ENCODE results near the gene DST. TPM values are rescaled to one million over a fixed set of nuclear protein-coding genes. Genes with fewer than 3 reads are reported as not detected.
A peak's percentile ranks its signal among the peaks of the same experiment; 100 is the strongest.

The DST gene
- total and polyA plus RNA-seq, 2 of the 4 experiments (the other 2 are of a cell fraction) = 97.7 to 452 TPM

DNA sequence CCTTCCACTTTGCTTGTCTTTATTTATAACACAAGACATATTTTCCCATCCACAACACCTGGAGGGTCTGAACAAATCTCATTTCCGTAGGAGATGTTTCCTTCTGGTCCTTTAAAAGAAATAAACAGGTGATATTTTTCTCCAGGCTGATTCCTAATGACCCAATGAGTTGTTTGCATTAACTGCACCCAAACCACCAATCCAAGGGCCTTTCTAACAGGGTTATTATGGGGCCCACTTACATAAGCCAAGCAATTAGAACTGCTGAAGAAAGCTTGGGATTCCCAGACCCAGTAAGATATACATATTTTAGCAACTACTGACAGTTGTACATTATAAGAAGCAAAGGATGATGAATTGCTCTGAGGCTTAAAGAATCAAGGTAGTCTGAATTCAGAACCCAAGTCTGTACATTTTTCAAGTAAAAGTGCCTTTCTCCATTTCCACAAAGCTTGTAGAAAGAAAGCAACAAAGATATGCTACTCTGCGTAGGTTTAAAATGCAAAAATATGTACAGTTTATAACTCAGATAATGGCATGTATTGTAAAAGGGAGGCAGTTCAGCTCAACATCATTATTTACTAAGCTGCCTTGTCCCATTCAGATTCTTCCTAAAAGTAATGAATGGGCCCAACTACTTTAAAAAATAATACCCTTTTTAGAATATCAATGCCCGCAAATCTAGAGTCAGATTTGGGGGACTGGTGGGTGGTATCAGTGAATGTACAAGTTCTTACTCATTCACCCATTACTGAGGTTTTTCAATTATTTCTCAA, 120.0 kb downstream of the DST start (continued):
- TF ChIP-seq MAFK (IDR thresholded peaks at IDR 0.05; ENCODE audit: low read depth, low read length) = no peak
- TF ChIP-seq RCOR1 (IDR thresholded peaks at IDR 0.05; ENCODE audit: insufficient replicate concordance, low read length) = no peak

DNA sequence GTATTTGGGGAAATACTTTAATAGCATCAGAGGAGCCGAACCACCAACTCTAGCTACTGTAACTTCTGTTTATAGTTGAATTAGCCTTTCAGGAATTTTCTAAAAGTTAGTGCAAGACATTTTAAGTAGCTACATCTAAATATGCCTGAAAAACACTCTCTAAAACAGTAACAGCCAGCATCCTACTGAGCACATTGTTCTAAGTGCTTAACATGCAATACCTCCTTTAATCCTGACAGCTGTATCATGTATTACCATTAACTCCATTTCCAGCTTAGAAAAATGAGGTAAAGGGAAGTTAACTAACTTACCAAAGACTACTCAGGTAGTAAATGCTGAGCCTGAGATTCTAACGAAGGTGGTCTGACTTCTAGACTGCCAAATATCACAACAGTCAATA, 120.7 kb downstream of the DST start:
- Histone ChIP-seq H4K5ac (ENCODE audit: low read depth, low read length) (peak overlapping the region; percentile 66; the same call in 1 of the 2 replicates), H3K4ac (ENCODE audit: low read depth, low read length) (peak overlapping the region; percentile 48; the same call in 1 of the 2 replicates), H3K4me3 (ENCODE audit: insufficient read depth, low read depth, low read length) (no peak overlapping the region), H3K9me1 (ENCODE audit: insufficient read depth, low read length) (peaks cover 13% of the 10 kb centered on the region), H3K9me3 (ENCODE audit: control insufficient read depth, insufficient read depth, low read length) (no peaks in the 10 kb centered on the region), H2BK5ac (ENCODE audit: low read depth, low read length, poor library complexity, severe bottlenecking) (peak overlapping the region; percentile 93), H2AFZ (replicated peaks; ENCODE audit: low read length, poor library complexity) (no peak overlapping the region), H3K23ac (ENCODE audit: low read depth, low read length) (peak overlapping the region; percentile 76; the same call in 1 of the 2 replicates), H2BK20ac (ENCODE audit: low read depth, low read length) (peak overlapping the region; percentile 77; the same call in 1 of the 2 replicates), H4K91ac (ENCODE audit: insufficient read depth, low read depth, low read length) (no peak overlapping the region), H3K4me2 (ENCODE audit: low read depth, low read length) (peak overlapping the region; percentile 62; the same call in 1 of the 2 replicates), H2BK120ac (ENCODE audit: low read depth, low read length) (peak overlapping the region; percentile 67), H3K27me3 (ENCODE audit: control insufficient read depth, insufficient read depth, low read length) (no peaks in the 10 kb centered on the region), H3K4me1 (ENCODE audit: control insufficient read depth, insufficient read depth, low read length) (peaks cover 24% of the 10 kb centered on the region), H2AK9ac (replicated peaks; ENCODE audit: low read depth, low read length, poor library complexity) (no peak overlapping the region), H3K27ac (ENCODE audit: insufficient read depth, low read length) (peak overlapping the region; percentile 77; the same call in 1 of the 2 replicates), H3K14ac (replicated peaks; ENCODE audit: low read depth, low read length) (no peak overlapping the region; the same call in 1 of the 2 replicates), H2AK5ac (ENCODE audit: low read depth, low read length) (peak overlapping the region; percentile 25; the same call in 1 of the 2 replicates), H4K20me1 (ENCODE audit: insufficient read depth, low read length) (peaks cover 10% of the 10 kb centered on the region; the same call in 1 of the 2 replicates), H3K36me3 (ENCODE audit: control insufficient read depth, insufficient read depth, low read length) (peaks cover 17% of the 10 kb centered on the region), H3K18ac (ENCODE audit: low read depth, low read length) (peak overlapping the region; percentile 95), H3K56ac (ENCODE audit: extremely low read depth, insufficient read depth, low read length) (peak overlapping the region; percentile 52; the same call in 1 of the 2 replicates), H3K79me1 (ENCODE audit: low read depth in 1 of 2, low read length in 2 of 2) (peaks cover 20 to 55% of the 10 kb centered on the region in 2 experiments), H3K9ac (ENCODE audit: low read depth, low read length) (no peak overlapping the region), H4K8ac (ENCODE audit: low read depth in 2 of 2, low read length in 2 of 2) (peak overlapping the region in 1 of 2 experiments; percentile 55; a peak in 2 of 4 replicates), H2BK15ac (ENCODE audit: low read depth, low read length) (0 out of 3 replicates have a peak overlapping the region, but pooled peaks have one; percentile 10)
- intact Hi-C loops (cut with micrococcal nuclease) (no loop called here), dilution Hi-C loops (cut with HindIII; ENCODE audit: low sequenced_read_pairs, unreplicated experiment) (no loop called here), in situ Hi-C loops (cut with MboI; ENCODE audit: low sequenced_read_pairs) (no loop called here)
- no TSS peak for BruUV-seq (replicated peaks)
- no CpG with 5 or more reads among the region's 2 CpGs for WGBS, 2 experiments (ENCODE audit: extremely low coverage in 2 of 2, insufficient read length in 1 of 2)
- TF ChIP-seq FOS (IDR thresholded peaks at IDR 0.05; ENCODE audit: low read depth, low read length) (no peak), CHD1 (IDR thresholded peaks at IDR 0.05; ENCODE audit: low read depth, low read length) (no peak)
- TF ChIP-seq, protein P1, sequence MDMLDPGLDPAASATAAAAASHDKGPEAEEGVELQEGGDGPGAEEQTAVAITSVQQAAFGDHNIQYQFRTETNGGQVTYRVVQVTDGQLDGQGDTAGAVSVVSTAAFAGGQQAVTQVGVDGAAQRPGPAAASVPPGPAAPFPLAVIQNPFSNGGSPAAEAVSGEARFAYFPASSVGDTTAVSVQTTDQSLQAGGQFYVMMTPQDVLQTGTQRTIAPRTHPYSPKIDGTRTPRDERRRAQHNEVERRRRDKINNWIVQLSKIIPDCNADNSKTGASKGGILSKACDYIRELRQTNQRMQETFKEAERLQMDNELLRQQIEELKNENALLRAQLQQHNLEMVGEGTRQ (IDR thresholded peaks at IDR 0.05; ENCODE audit: low read depth, low read length) = no peak
- ChIA-PET POLR2A (ENCODE audit: unreplicated experiment) (interaction anchor here (0.5 kb wide), 1 partner anchor 20 kb away, joined by 5 read pairs; no protein-coding TSS in a partner anchor), CTCF (interaction anchor here (0.8 kb wide), 1 partner anchor 27 kb away, joined by 5 read pairs; no protein-coding TSS in a partner anchor)
- ATAC-seq (ENCODE audit: low read depth) = peak; percentile 4
- DNase-seq = peak; percentile 39
